GM13977 (cell line): Measurements from ENCODE around the gene OTOF.

ENCODE experiments used
- DNase-seq: peaks from one replicate; pipeline ENCODE4 v3.0.0; 2012; ENCODE audit warnings: low spot score
- in situ Hi-C: fragments of 300-500 bp; cut with MboI; formaldehyde crosslinking; loops from one replicate; pipeline ENCODE4 v1.12.0; 2022; ENCODE audit warnings: low sequenced_read_pairs, low pct_unique_long_range_greater_than_20kb, mixed read lengths, inconsistent platforms; ENCODE audit not compliant: unreplicated experiment
- TF ChIP-seq, protein P1 (sequence below): IDR thresholded peaks from 2 replicates; pipeline ENCODE4 v1.5.1; 2012; ENCODE audit warnings: mild to moderate bottlenecking, control low read depth; ENCODE audit not compliant: insufficient read depth; ENCODE audit errors: extremely low read depth, missing control alignments

OTOF gene

DNA sequence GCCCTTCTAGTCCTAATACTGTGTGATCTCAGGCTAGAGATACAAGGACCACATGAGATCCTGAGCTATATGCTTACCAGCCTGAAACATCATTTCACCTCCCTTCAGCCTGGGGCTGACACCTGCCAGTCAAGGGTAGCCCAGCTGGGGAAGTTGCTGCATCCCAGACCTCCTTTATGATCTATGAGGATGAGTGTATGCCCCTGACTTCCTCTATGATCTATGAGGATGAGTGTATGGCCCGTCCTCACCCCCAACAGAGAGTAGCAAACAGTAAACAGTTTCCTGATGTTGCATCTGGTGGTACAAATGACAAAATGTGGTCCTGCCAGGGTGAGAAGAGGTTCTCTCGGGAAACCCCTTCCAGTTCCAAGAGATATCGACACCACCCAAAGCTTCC, 8.9 kb upstream of the OTOF start:
- no peak for DNase-seq
- TF ChIP-seq, protein P1, sequence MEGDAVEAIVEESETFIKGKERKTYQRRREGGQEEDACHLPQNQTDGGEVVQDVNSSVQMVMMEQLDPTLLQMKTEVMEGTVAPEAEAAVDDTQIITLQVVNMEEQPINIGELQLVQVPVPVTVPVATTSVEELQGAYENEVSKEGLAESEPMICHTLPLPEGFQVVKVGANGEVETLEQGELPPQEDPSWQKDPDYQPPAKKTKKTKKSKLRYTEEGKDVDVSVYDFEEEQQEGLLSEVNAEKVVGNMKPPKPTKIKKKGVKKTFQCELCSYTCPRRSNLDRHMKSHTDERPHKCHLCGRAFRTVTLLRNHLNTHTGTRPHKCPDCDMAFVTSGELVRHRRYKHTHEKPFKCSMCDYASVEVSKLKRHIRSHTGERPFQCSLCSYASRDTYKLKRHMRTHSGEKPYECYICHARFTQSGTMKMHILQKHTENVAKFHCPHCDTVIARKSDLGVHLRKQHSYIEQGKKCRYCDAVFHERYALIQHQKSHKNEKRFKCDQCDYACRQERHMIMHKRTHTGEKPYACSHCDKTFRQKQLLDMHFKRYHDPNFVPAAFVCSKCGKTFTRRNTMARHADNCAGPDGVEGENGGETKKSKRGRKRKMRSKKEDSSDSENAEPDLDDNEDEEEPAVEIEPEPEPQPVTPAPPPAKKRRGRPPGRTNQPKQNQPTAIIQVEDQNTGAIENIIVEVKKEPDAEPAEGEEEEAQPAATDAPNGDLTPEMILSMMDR, result no peak
- in situ Hi-C loops, result no loop called here

GRCh38 chr2:26485725-26486418, 7.9 kb upstream of the OTOF start:
- DNase-seq, result no peak
- TF ChIP-seq, protein P1, result no peak
- in situ Hi-C loops, result no loop called here

DNA sequence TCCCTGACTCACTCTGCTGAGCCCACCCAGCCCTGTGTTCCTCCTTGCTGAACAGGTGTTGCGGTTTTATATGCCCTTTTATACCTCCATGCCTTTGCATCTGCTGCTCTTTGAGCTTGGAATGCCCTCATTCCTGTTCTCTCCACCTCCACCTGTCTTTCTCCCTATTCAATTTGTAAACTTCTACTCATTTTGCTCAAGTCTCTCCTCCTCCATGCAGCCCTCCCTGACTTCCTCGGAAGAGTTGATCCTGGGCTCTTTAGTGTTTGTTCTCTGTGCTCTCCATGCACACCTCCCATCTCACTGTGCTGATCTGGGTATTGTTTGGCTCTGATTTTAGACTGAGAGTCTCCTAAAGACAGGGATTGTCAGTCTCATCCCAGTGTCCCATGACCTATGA, 7.2 kb upstream of the OTOF start:
- no peak for DNase-seq
- in situ Hi-C loops, result no loop called here
- TF ChIP-seq, protein P1, result no peak

DNA sequence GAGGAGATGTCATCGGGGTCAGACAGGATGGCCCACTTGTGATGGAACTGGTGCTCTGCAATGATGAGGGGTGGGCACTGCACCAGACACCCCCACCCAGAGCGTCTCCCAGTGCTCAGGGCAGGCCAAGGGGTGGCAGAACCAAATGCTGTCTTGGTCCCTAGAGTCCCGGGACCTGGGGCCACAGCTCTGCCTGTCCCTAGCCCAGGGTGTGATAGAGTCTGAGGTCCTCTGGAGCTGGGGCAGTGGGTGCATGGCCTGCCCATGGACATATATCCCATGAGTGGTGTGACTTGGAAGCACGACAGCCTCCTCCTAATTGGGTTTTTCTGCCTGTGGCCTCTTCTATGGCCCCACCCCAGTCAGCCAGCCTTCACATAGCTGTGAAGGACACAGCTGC, 6.7 kb upstream of the OTOF start:
- DNase-seq, result no peak
- TF ChIP-seq, protein P1, result no peak
- in situ Hi-C loops, result no loop called here

GRCh38 chr2:26483957-26484565, 6.1 kb upstream of the OTOF start:
- in situ Hi-C loops, result no loop called here
- DNase-seq, result no peak
- TF ChIP-seq, protein P1, result no peak

- TF ChIP-seq, protein P1, result no peak
- DNase-seq, result no peak
- in situ Hi-C loops, result no loop called here
Measured at GRCh38 chr2:26483516-26483915, 5.6 kb upstream of the OTOF start.

- TF ChIP-seq, protein P1, result no peak
- DNase-seq, result no peak
- in situ Hi-C loops, result no loop called here
Measured at GRCh38 chr2:26483027-26483326, 5.1 kb upstream of the OTOF start.
